CD14-positive monocyte (primary cell): ENCODE results near the gene GLI3. TPM values are rescaled to one million over a fixed set of nuclear protein-coding genes. Genes with fewer than 3 reads are reported as not detected.

Experiments used
- DNase-seq, 3 donors: peaks; one replicate each; pipeline ENCODE4 v3.0.0-alpha.2; 2011 to 2022
- H2AFZ ChIP-seq: 2 replicates; pipeline ENCODE4 v1.6.0; 2012; ENCODE audit warnings: mild to moderate bottlenecking, low read depth, low read length, inconsistent platforms; ENCODE audit not compliant: insufficient read depth, poor library complexity, severe bottlenecking
- H3K27ac ChIP-seq, 2 donors: 1 replicate in 1 of 2; 2 replicates in 1 of 2; pipeline ENCODE4 v1.5.1; 2012 to 2013; ENCODE audit warnings: low read length in 2 of 2, control low read depth in 1 of 2, inconsistent platforms in 1 of 2, low read depth in 1 of 2, mild to moderate bottlenecking in 1 of 2
- H3K27me3 ChIP-seq, 2 donors: one replicate each; pipeline versions ENCODE4 v1.6.0 to v1.6.1; 2011 to 2013; ENCODE audit warnings: low read length in 2 of 2; ENCODE audit not compliant: control insufficient read depth in 2 of 2, insufficient read depth in 2 of 2
- H3K36me3 ChIP-seq, 2 donors: replicated peaks in 1 of 2; 1 replicate in 1 of 2; 2 replicates in 1 of 2; pipeline versions ENCODE4 v1.5.1 to v1.6.1; 2012 to 2013; ENCODE audit warnings: low read length in 2 of 2, control low read depth in 1 of 2, inconsistent platforms in 1 of 2, mild to moderate bottlenecking in 1 of 2; ENCODE audit not compliant: insufficient read depth in 2 of 2, control insufficient read depth in 1 of 2
- H3K4me1 ChIP-seq, 2 donors: 1 replicate in 1 of 2; 2 replicates in 1 of 2; pipeline versions ENCODE4 v1.5.1 to v1.6.1; 2012 to 2013; ENCODE audit warnings: low read length in 2 of 2, control low read depth in 1 of 2, inconsistent platforms in 1 of 2, mild to moderate bottlenecking in 1 of 2, moderate library complexity in 1 of 2; ENCODE audit not compliant: insufficient read depth in 2 of 2, control insufficient read depth in 1 of 2
- H3K4me2 ChIP-seq: replicated peaks from 2 replicates; pipeline ENCODE3; 2012; ENCODE audit warnings: low read length, moderate library complexity, mild to moderate bottlenecking; ENCODE audit not compliant: poor library complexity, severe bottlenecking; ENCODE audit errors: extremely low read depth
- H3K4me3 ChIP-seq, 3 experiments: fragments of 200-600 bp in 1 of 3; sonication (generic) in 1 of 3; replicated peaks in 1 of 3; 1 replicate in 2 of 3; 2 replicates in 1 of 3; pipeline ENCODE4 v1.5.1; 2011 to 2013; ENCODE audit warnings: low read length in 3 of 3, mild to moderate bottlenecking in 3 of 3, control low read depth in 2 of 3, low read depth in 2 of 3, inconsistent platforms in 1 of 3, moderate library complexity in 1 of 3
- H3K79me2 ChIP-seq: 2 replicates; pipeline ENCODE4 v1.6.0; 2012; ENCODE audit warnings: mild to moderate bottlenecking, control low read depth, inconsistent platforms, low read length, moderate library complexity; ENCODE audit not compliant: insufficient read depth
- H3K9ac ChIP-seq: 2 replicates; pipeline ENCODE4 v1.6.0; 2017; ENCODE audit warnings: low read length, mild to moderate bottlenecking; ENCODE audit not compliant: insufficient read depth, poor library complexity, severe bottlenecking
- H3K9me3 ChIP-seq, 2 donors: replicated peaks in 1 of 2; 1 replicate in 1 of 2; 2 replicates in 1 of 2; pipeline versions ENCODE4 v1.5.1 to v1.6.1; 2012 to 2013; ENCODE audit warnings: low read length in 2 of 2, control low read depth in 1 of 2; ENCODE audit not compliant: control insufficient read depth in 1 of 2, insufficient read depth in 1 of 2
- H4K20me1 ChIP-seq: 2 replicates; pipeline ENCODE4 v1.6.0; 2012; ENCODE audit warnings: mild to moderate bottlenecking, low read length, control low read depth, moderate library complexity; ENCODE audit not compliant: insufficient read depth
- H3K27ac Mint-ChIP-seq, 7 donors: one replicate each; pipeline ENCODE4 v1.8.0; 2020; ENCODE audit warnings: mild to moderate bottlenecking in 7 of 7, mixed read lengths in 7 of 7, moderate library complexity in 6 of 7, inconsistent platforms in 2 of 7
- H3K27me3 Mint-ChIP-seq, 3 donors: one replicate each; pipeline ENCODE4 v1.8.0; 2021 to 2022; ENCODE audit warnings: low read depth in 3 of 3, mild to moderate bottlenecking in 3 of 3, mixed read lengths in 3 of 3, moderate library complexity in 3 of 3, inconsistent platforms in 1 of 3
- H3K36me3 Mint-ChIP-seq, 2 donors: one replicate each; pipeline ENCODE4 v1.8.0; 2020; ENCODE audit warnings: mixed read lengths in 2 of 2, inconsistent platforms in 1 of 2, mild to moderate bottlenecking in 1 of 2
- H3K4me1 Mint-ChIP-seq: one replicate; pipeline ENCODE4 v1.8.0; 2020; ENCODE audit warnings: mild to moderate bottlenecking, mixed read lengths
- H3K4me3 Mint-ChIP-seq, 2 donors: one replicate each; pipeline ENCODE4 v1.8.0; 2020; ENCODE audit warnings: mild to moderate bottlenecking in 2 of 2, mixed read lengths in 2 of 2, moderate library complexity in 1 of 2
- H3K9me3 Mint-ChIP-seq, 7 donors: one replicate each; pipeline ENCODE4 v1.8.0; 2020 to 2022; ENCODE audit warnings: mixed read lengths in 7 of 7, mild to moderate bottlenecking in 6 of 7, moderate library complexity in 6 of 7, inconsistent platforms in 2 of 7
- WGBS: methylation state at CpG from one replicate; pipeline ENCODE4 v1.1.5; 2013; ENCODE audit warnings: missing lambda C conversion rate; ENCODE audit not compliant: insufficient coverage; 5-methylcytosine and 5-hydroxymethylcytosine counted together
- intact Hi-C, 2 donors: fragments of 100-400 bp; cut with micrococcal nuclease; formaldehyde crosslinking; loops; one replicate each; pipeline versions ENCODE4 v1.15.0 to v1.15.1; 2023
- polyA plus RNA-seq, 3 donors: library from polyadenylated mRNA; depleted of rRNA in 1 of 3; unstranded in 2 of 3; stranded (reverse) in 1 of 3; fragments of 300-500 nt in 2 of 3; fragments of >200 nt in 1 of 3; fragmentation: Illumina TruSeq in 2 of 3; gene quantifications; 1 replicate in 2 of 3; 2 replicates in 1 of 3; pipeline ENCODE4 v1.2.3, GENCODE V29; 2012 to 2021
- TF ChIP-seq, protein P1 (sequence below): fragments of 200-600 bp; IDR thresholded peaks from one replicate; pipeline ENCODE4 v1.8.0; 2022; ENCODE audit warnings: antibody characterized with exemption, mild to moderate bottlenecking

Gene GLI3
- polyA plus RNA-seq, 3 donors: not detected

DNA sequence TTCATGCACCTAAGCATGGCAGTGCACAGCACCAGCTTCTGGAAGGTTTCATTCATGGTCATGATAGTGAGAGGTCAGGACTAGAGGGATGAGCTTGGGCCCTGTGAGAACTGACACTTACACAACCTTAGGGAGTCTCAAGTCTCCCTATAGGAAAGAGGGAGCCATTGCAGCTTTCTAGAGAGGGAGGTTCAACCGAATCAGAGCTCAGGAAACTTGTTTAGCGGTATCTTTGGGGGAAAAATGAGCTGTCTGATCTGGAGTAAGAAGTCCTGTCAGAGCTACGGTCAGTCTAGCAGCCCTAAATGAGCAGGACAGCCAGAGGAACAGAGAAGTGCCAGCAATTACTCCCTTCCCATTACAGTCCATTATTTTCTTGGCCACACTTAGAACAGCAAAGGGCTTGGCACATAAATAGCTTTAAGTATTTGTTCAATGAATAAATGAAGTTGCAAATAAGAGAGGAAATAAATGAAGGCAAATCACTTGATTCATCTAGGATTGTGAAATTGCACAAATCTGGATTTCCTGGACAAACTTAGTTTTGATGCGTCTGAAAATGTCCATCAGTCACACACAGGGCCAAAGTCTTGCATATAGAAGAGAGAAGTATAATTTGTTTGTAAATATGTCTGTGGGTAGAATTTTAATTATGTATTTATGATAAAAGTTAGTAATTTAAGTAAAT, 262.0 kb downstream of the GLI3 start:
- no peaks in the 10 kb centered on the region for H3K36me3 ChIP-seq
- H3K9me3 Mint-ChIP-seq: no peaks in the 10 kb centered on the region
- peaks cover 0 to 3% (median 2%) of the 10 kb centered on the region in 3 donors for H3K27me3 Mint-ChIP-seq
- no peaks in the 10 kb centered on the region for H3K36me3 Mint-ChIP-seq
- no peaks in the 10 kb centered on the region for H3K9me3 ChIP-seq
- no peak overlapping the region for H3K4me2 ChIP-seq
- TF ChIP-seq, protein P1, sequence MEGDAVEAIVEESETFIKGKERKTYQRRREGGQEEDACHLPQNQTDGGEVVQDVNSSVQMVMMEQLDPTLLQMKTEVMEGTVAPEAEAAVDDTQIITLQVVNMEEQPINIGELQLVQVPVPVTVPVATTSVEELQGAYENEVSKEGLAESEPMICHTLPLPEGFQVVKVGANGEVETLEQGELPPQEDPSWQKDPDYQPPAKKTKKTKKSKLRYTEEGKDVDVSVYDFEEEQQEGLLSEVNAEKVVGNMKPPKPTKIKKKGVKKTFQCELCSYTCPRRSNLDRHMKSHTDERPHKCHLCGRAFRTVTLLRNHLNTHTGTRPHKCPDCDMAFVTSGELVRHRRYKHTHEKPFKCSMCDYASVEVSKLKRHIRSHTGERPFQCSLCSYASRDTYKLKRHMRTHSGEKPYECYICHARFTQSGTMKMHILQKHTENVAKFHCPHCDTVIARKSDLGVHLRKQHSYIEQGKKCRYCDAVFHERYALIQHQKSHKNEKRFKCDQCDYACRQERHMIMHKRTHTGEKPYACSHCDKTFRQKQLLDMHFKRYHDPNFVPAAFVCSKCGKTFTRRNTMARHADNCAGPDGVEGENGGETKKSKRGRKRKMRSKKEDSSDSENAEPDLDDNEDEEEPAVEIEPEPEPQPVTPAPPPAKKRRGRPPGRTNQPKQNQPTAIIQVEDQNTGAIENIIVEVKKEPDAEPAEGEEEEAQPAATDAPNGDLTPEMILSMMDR: no peak
- H2AFZ ChIP-seq: no peak overlapping the region
- no peak overlapping the region for H3K4me3 ChIP-seq
- WGBS: 53% methylated on average over 3 of the region's 4 CpGs
- no peak overlapping the region for H3K4me3 Mint-ChIP-seq
- H3K79me2 ChIP-seq: no peaks in the 10 kb centered on the region
- no peak for DNase-seq
- H3K27ac Mint-ChIP-seq: no peak overlapping the region
- peaks cover 25% of the 10 kb centered on the region for H3K4me1 Mint-ChIP-seq
- no peak overlapping the region for H3K27ac ChIP-seq
- peaks cover 9 to 14% of the 10 kb centered on the region in 2 donors for H3K4me1 ChIP-seq
- no peaks in the 10 kb centered on the region for H3K27me3 ChIP-seq
- H3K9ac ChIP-seq: no peak overlapping the region
- H4K20me1 ChIP-seq: no peaks in the 10 kb centered on the region
- intact Hi-C loops: no loop called here

DNA sequence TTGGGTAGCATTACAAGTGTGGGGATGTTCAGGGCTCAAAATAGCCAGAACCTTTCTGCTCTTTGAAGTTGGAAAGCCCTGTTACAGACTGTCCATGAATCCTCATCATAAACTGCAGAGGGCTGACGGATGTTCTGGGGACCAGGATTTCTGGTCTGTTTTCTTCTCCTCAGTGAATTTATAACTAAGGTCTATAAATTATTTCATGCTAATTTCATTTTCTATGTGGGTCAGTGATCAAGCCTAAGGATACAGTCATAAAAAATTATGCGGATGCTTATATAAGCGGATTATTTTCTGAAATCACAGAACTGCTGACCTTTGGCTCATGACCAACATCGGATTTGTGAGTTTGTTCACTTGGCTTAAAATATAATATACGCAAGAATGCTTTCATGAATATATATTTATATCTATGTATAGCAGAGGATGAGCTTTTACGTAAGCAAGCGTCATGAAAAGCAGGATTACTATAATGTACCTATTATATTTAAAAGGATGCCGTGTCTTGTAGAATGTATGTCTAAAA, 263.7 kb downstream of the GLI3 start:
- Histone ChIP-seq H3K4me3 (no peak overlapping the region), H4K20me1 (no peaks in the 10 kb centered on the region), H3K36me3 (no peaks in the 10 kb centered on the region), H3K4me2 (no peak overlapping the region), H3K27me3 (no peaks in the 10 kb centered on the region), H3K79me2 (no peaks in the 10 kb centered on the region), H2AFZ (no peak overlapping the region), H3K9ac (no peak overlapping the region), H3K4me1 (peaks cover 9 to 14% of the 10 kb centered on the region in 2 donors), H3K27ac (no peak overlapping the region), H3K9me3 (no peaks in the 10 kb centered on the region)
- H3K36me3 Mint-ChIP-seq: no peaks in the 10 kb centered on the region
- peaks cover 25% of the 10 kb centered on the region for H3K4me1 Mint-ChIP-seq
- intact Hi-C loops: no loop called here
- no peak overlapping the region for H3K4me3 Mint-ChIP-seq
- no peak for DNase-seq
- WGBS: no CpG with 5 or more reads among the region's 8 CpGs
- no peaks in the 10 kb centered on the region for H3K9me3 Mint-ChIP-seq
- no peak overlapping the region for H3K27ac Mint-ChIP-seq
- peaks cover 0 to 5% (median 3%) of the 10 kb centered on the region in 3 donors for H3K27me3 Mint-ChIP-seq
- TF ChIP-seq, protein P1: no peak
